ENCODE measurements around the gene TLR7.

DNA sequence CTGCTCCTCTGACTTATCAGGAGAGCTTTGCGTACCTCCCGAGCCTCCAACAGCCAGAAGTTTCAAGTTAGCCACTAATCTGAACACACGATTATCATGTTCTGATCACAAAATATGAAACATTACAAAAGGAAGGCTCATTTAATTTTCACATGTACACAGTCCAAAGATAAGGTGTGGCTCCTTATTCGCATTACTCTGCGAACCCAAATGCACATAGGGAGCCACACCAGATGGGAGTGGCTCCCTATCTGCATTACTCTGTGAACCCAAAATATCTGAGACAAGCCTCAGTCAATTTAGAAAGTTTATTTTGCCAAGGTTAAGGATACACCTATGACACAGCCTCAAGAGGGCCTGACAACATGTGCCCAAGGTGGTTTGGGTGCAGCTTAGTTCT lies 68.0 kb downstream of the TLR7 start:
- no peak for TF ChIP-seq POLR2A (IDR thresholded peaks at IDR 0.05; ENCODE audit: low read depth, low read length)
- TF ChIP-seq POLR2AphosphoS5 (IDR thresholded peaks at IDR 0.05; ENCODE audit: low read depth, low read length) = no peak
- no peak for TF ChIP-seq TAF1 (IDR thresholded peaks at IDR 0.05; ENCODE audit: borderline replicate concordance, low read depth, low read length)
